HCT116 (cell line): Measurements from ENCODE around the gene SYNE1. TPM values are rescaled to one million over a fixed set of nuclear protein-coding genes. Genes with fewer than 3 reads are reported as not detected.
A peak's percentile ranks its signal among the peaks of the same experiment; 100 is the strongest.

Source experiments
- ATAC-seq: fragments of 200-7000 bp; cut with Tn5 transposase; 2 replicates; pipeline ENCODE4 v1.9.1; 2020; ENCODE audit warnings: mild to moderate bottlenecking, moderate library complexity
- BruUV-seq: library from RNA; stranded (reverse); fragments of 400-500 nt; replicated peaks from 2 replicates; lab custom pipeline; 2021; lab: Mats Ljungman, UMichigan
- CTCF ChIA-PET: fragments of 300-600 bp; sonication (Branson Sonifier 250); formaldehyde crosslinking; loops from one replicate; lab custom pipeline; 2021; ENCODE audit warnings: antibody characterized with exemption; lab: Charles Lee
- POLR2A ChIA-PET: fragments of 300-600, 350-600 bp; sonication (Branson Sonifier 250); formaldehyde crosslinking; loops from one replicate; lab custom pipeline; 2021; ENCODE audit warnings: antibody characterized with exemption; lab: Charles Lee
- RAD21 ChIA-PET, 2 experiments: fragments of 300-600 bp; sonication (Branson Sonifier 250); formaldehyde crosslinking; loops; one replicate each; lab custom pipeline; 2023; ENCODE audit warnings: low total read pairs in 2 of 2; ENCODE audit not compliant: uncharacterized antibody in 2 of 2, unreplicated experiment in 2 of 2, low non-redundant PET in 1 of 2; lab: Charles Lee
- DNase-seq: peaks from one replicate; pipeline ENCODE4 v3.0.0-alpha.2; 2010; ENCODE audit warnings: low read depth, low spot score
- H2AFZ ChIP-seq: fragments of 200-600 bp; shearing (Covaris generic), sonication (generic); 2 replicates; pipeline ENCODE4 v1.6.1; 2017; ENCODE audit warnings: low read depth, mixed run types, mixed read lengths, antibody characterized with exemption, low read length; ENCODE audit not compliant: poor library complexity, severe bottlenecking
- H3K27ac ChIP-seq: 2 replicates; pipeline ENCODE4 v1.5.1; 2012; ENCODE audit warnings: low read depth, low read length
- H3K27me3 ChIP-seq: fragments of 200-600 bp; sonication (generic); 2 replicates; pipeline ENCODE4 v1.6.1; 2016; ENCODE audit warnings: mixed run types, low read length, mixed read lengths; ENCODE audit not compliant: insufficient read depth
- H3K36me3 ChIP-seq, 2 experiments: fragments of 200-500 bp in 1 of 2; fragments of 200-600 bp in 1 of 2; sonication (Bioruptor generic) in 1 of 2; sonication (generic) in 1 of 2; 2 replicates each; pipeline versions ENCODE4 v1.5.1 to v1.6.1; 2014 to 2016; ENCODE audit warnings: low read length in 2 of 2, inconsistent platforms in 1 of 2, mixed read lengths in 1 of 2, mixed run types in 1 of 2; ENCODE audit not compliant: insufficient read depth in 2 of 2, control insufficient read depth in 1 of 2
- H3K4me1 ChIP-seq, 2 experiments: fragments of 200-600 bp in 1 of 2; sonication (generic) in 1 of 2; 2 replicates each; pipeline versions ENCODE4 v1.5.1 to v1.6.1; 2012 to 2017; ENCODE audit warnings: low read length in 2 of 2, inconsistent platforms in 1 of 2, mild to moderate bottlenecking in 1 of 2, mixed read lengths in 1 of 2, mixed run types in 1 of 2, moderate library complexity in 1 of 2; ENCODE audit not compliant: insufficient read depth in 2 of 2, control insufficient read depth in 1 of 2
- H3K4me2 ChIP-seq: fragments of 200-600 bp; sonication (generic); 2 replicates; pipeline ENCODE4 v1.6.1; 2017; ENCODE audit warnings: mixed run types, low read length, mixed read lengths
- H3K4me3 ChIP-seq, 2 experiments: fragments of 200-600 bp in 1 of 2; sonication (generic) in 1 of 2; replicated peaks in 1 of 2; 2 replicates each; pipeline ENCODE4 v1.5.1; 2011 to 2016; ENCODE audit warnings: low read length in 2 of 2, control low read depth in 1 of 2, low read depth in 1 of 2, mild to moderate bottlenecking in 1 of 2, mixed read lengths in 1 of 2, mixed run types in 1 of 2
- H3K79me2 ChIP-seq: fragments of 200-600 bp; sonication (generic); 2 replicates; pipeline ENCODE4 v1.6.1; 2017; ENCODE audit warnings: mild to moderate bottlenecking, mixed run types, low read length, moderate library complexity, mixed read lengths; ENCODE audit not compliant: insufficient read depth
- H3K9ac ChIP-seq: fragments of 200-600 bp; sonication (generic); 2 replicates; pipeline ENCODE4 v1.6.1; 2016; ENCODE audit warnings: low read length, mixed read lengths
- H3K9me2 ChIP-seq: fragments of 200-600 bp; sonication (generic), shearing (Covaris generic); 2 replicates; pipeline ENCODE4 v1.6.1; 2017; ENCODE audit warnings: mixed run types, mild to moderate bottlenecking, moderate library complexity; ENCODE audit not compliant: insufficient read depth
- H3K9me3 ChIP-seq, 2 experiments: fragments of 200-500 bp in 1 of 2; fragments of 200-600 bp in 1 of 2; sonication (Bioruptor generic) in 1 of 2; sonication (generic) in 1 of 2; 2 replicates each; pipeline ENCODE4 v1.6.1; 2014 to 2017; ENCODE audit warnings: low read length in 2 of 2, mixed read lengths in 2 of 2, inconsistent platforms in 1 of 2, low read depth in 1 of 2, mild to moderate bottlenecking in 1 of 2, mixed run types in 1 of 2, moderate library complexity in 1 of 2; ENCODE audit not compliant: control insufficient read depth in 1 of 2, insufficient read depth in 1 of 2
- H4K20me1 ChIP-seq: fragments of 200-600 bp; sonication (generic), shearing (Covaris generic); 2 replicates; pipeline ENCODE4 v1.6.1; 2017; ENCODE audit warnings: mixed run types, mild to moderate bottlenecking, moderate library complexity; ENCODE audit not compliant: insufficient read depth
- ATF3 ChIP-seq: IDR thresholded peaks from 2 replicates; pipeline ENCODE4 v1.6.1; 2012
- CBX3 ChIP-seq: IDR thresholded peaks from 2 replicates; pipeline ENCODE4 v1.6.1; 2012; ENCODE audit warnings: low read depth
- CTCF ChIP-seq, 3 experiments: fragments of 200-600 bp in 1 of 3; sonication (generic) in 1 of 3; IDR thresholded peaks in 2 of 3; conservative IDR thresholded peaks in 1 of 3; 2 replicates each; pipeline ENCODE4 v1.5.1; 2012 to 2017; ENCODE audit warnings: low read depth in 2 of 3, low read length in 2 of 3, antibody characterized with exemption in 1 of 3, borderline replicate concordance in 1 of 3, control low read depth in 1 of 3, mild to moderate bottlenecking in 1 of 3, mixed read lengths in 1 of 3, mixed run types in 1 of 3, moderate library complexity in 1 of 3; ENCODE audit not compliant: insufficient read depth in 1 of 3
- EGR1 ChIP-seq: IDR thresholded peaks from 2 replicates; pipeline ENCODE4 v1.6.1; 2012; ENCODE audit warnings: low read depth
- ELF1 ChIP-seq: IDR thresholded peaks from 2 replicates; pipeline ENCODE4 v1.6.1; 2012; ENCODE audit warnings: low read depth, borderline replicate concordance
- EZH2 ChIP-seq: fragments of 200-600 bp; sonication (generic); IDR thresholded peaks from 2 replicates; pipeline ENCODE4 v1.6.1; 2017; ENCODE audit warnings: antibody characterized with exemption, mixed run types
- EZH2phosphoT487 ChIP-seq: fragments of 200-600 bp; IDR thresholded peaks from 2 replicates; pipeline ENCODE4 v1.6.1; 2018; ENCODE audit warnings: antibody characterized with exemption, borderline replicate concordance
- JUND ChIP-seq: IDR thresholded peaks from 2 replicates; pipeline ENCODE4 v1.6.1; 2012
- MAX ChIP-seq: IDR thresholded peaks from 2 replicates; pipeline ENCODE4 v1.6.1; 2012
- POLR2A ChIP-seq: IDR thresholded peaks from 2 replicates; pipeline ENCODE4 v1.7.0; 2011; ENCODE audit warnings: borderline replicate concordance; ENCODE audit not compliant: insufficient read depth, insufficient read length; ENCODE audit errors: extremely low read depth
- POLR2AphosphoS5 ChIP-seq: IDR thresholded peaks from 2 replicates; pipeline ENCODE4 v1.6.1; 2011; ENCODE audit warnings: mild to moderate bottlenecking, low read depth, low read length, moderate library complexity
- REST ChIP-seq: IDR thresholded peaks from 2 replicates; pipeline ENCODE4 v1.6.1; 2012; ENCODE audit warnings: low read depth
- SIN3A ChIP-seq: IDR thresholded peaks from 2 replicates; pipeline ENCODE4 v1.6.1; 2012; ENCODE audit warnings: low read depth
- SP1 ChIP-seq: IDR thresholded peaks from 2 replicates; pipeline ENCODE4 v1.6.1; 2012; ENCODE audit warnings: low read depth
- SRF ChIP-seq: IDR thresholded peaks from 2 replicates; pipeline ENCODE4 v1.6.1; 2012; ENCODE audit warnings: low read depth
- TCF7L2 ChIP-seq: IDR thresholded peaks from 2 replicates; pipeline ENCODE4 v1.7.0; 2011; ENCODE audit warnings: borderline replicate concordance, inconsistent platforms; ENCODE audit not compliant: insufficient read depth, insufficient read length; ENCODE audit errors: extremely low read depth
- YY1 ChIP-seq: IDR thresholded peaks from 2 replicates; pipeline ENCODE4 v1.6.1; 2011; ENCODE audit warnings: low read length, low read depth, moderate library complexity, mild to moderate bottlenecking; ENCODE audit not compliant: insufficient replicate concordance; ENCODE audit errors: extremely low read depth
- ZBTB33 ChIP-seq: IDR thresholded peaks from 2 replicates; pipeline ENCODE4 v1.6.1; 2011; ENCODE audit warnings: mild to moderate bottlenecking, low read length, moderate library complexity; ENCODE audit not compliant: insufficient replicate concordance; ENCODE audit errors: extremely low read depth
- ZFX ChIP-seq: fragments of 450-650 bp; IDR thresholded peaks from 2 replicates; pipeline ENCODE4 v1.6.1; 2017
- intact Hi-C: fragments of 100-400 bp; cut with micrococcal nuclease; formaldehyde crosslinking; loops from 2 replicates; pipeline ENCODE4 v1.10.0; 2022
- total RNA-seq: library from RNA; stranded (reverse); gene quantifications from one replicate; pipeline ENCODE4 v1.2.1, GENCODE V29; 2021; ENCODE audit not compliant: unreplicated experiment

SYNE1 gene
- total RNA-seq, 1 experiment from 2014 or later: 5.4 TPM

GRCh38 chr6:152094992-152095592 lies 542.1 kb downstream of the SYNE1 start:
- Histone ChIP-seq H3K9me3 (no peaks in the 10 kb centered on the region), H3K4me1 (peaks cover 4 to 35% of the 10 kb centered on the region in 2 experiments; a peak in 3 of 4 replicates), H3K79me2 (no peaks in the 10 kb centered on the region), H3K27me3 (no peaks in the 10 kb centered on the region), H3K9ac (no peak overlapping the region), H3K4me3 (no peak overlapping the region), H3K4me2 (peak overlapping the region; percentile 55), H2AFZ (peak overlapping the region; percentile 40), H3K36me3 (no peaks in the 10 kb centered on the region), H3K27ac (peak overlapping the region; percentile 37), H3K9me2 (no peaks in the 10 kb centered on the region), H4K20me1 (no peaks in the 10 kb centered on the region)
- ATAC-seq: peak; percentile 95
- RAD21 ChIA-PET: no interaction called here
- CTCF ChIA-PET: interaction anchor here (0.6 to 1.0 kb wide), 3 partner anchors 24 to 330 kb away, joined by 3 to 4 read pairs (median 4); no protein-coding TSS in a partner anchor
- POLR2A ChIA-PET: interaction anchor here (0.9 to 1.1 kb wide), 2 partner anchors 10 to 15 kb away, joined by 3 to 4 read pairs; no protein-coding TSS in a partner anchor
- peak; percentile 89 for DNase-seq
- BruUV-seq: no TSS peak
- intact Hi-C loops: no loop called here
- peak; percentile 62; the same call in 1 of the 2 replicates for TF ChIP-seq POLR2AphosphoS5
- peak; percentile 51 for TF ChIP-seq YY1
- TF ChIP-seq SIN3A: peak; percentile 44
- no peak for TF ChIP-seq POLR2A
- TF ChIP-seq ELF1: no peak
- TF ChIP-seq ZBTB33: peak; percentile 60
- no peak for TF ChIP-seq ZFX
- TF ChIP-seq CTCF (IDR thresholded peaks at IDR 0.05 in 2 of 3, conservative IDR thresholded peaks at IDR 0.05 in 1 of 3; ENCODE audit: borderline replicate concordance in 1 of 3, insufficient read depth in 1 of 3, low read depth in 2 of 3, low read length in 2 of 3): no peak
- TF ChIP-seq JUND: peak; percentile 99
- TF ChIP-seq SP1: peak; percentile 92
- peak; percentile 89 for TF ChIP-seq SRF
- peak; percentile 73 for TF ChIP-seq MAX
- no peak for TF ChIP-seq EZH2phosphoT487
- TF ChIP-seq ATF3: no peak
- TF ChIP-seq EZH2: no peak
- no peak for TF ChIP-seq REST
- peak; percentile 98 for TF ChIP-seq CBX3
- TF ChIP-seq TCF7L2: peak; percentile 21
- no peak for TF ChIP-seq EGR1
